Epithelial cell of prostate (primary cell): Measurements from ENCODE around the gene CCDC181.
"Not testable (repeated sequence)": the region's sequence is repeated elsewhere in the genome, so short reads cannot be mapped to it uniquely, and the experiment has no call there.

Experiments used
- DNase-seq: peaks from one replicate; pipeline ENCODE4 v3.0.0-alpha.2; 2011; ENCODE audit warnings: low read depth, low spot score
- H3K27ac ChIP-seq: fragments of 450-650 bp; 2 replicates; pipeline ENCODE4 v1.5.1; 2017; ENCODE audit warnings: mild to moderate bottlenecking

The CCDC181 gene

GRCh38 chr1:169408340-169408739, 18.9 kb downstream of the CCDC181 start:
- H3K27ac ChIP-seq, DNase-seq: not testable (repeated sequence)

- DNase-seq, H3K27ac ChIP-seq: not testable (repeated sequence)
Observed at GRCh38 chr1:169402578-169402977, 24.7 kb downstream of the CCDC181 start.

- H3K27ac ChIP-seq = no peak overlapping the region
- no peak for DNase-seq
Observed at GRCh38 chr1:169395955-169396354, 31.3 kb downstream of the CCDC181 start.

GRCh38 chr1:169392406-169392805, 34.9 kb downstream of the CCDC181 start:
- DNase-seq = no peak
- H3K27ac ChIP-seq = no peak overlapping the region

GRCh38 chr1:169390303-169390702, 37.0 kb downstream of the CCDC181 start:
- DNase-seq = no peak
- H3K27ac ChIP-seq = no peak overlapping the region

GRCh38 chr1:169387399-169387798, 39.9 kb downstream of the CCDC181 start:
- H3K27ac ChIP-seq = no peak overlapping the region
- no peak for DNase-seq

GRCh38 chr1:169383449-169383848, 43.8 kb downstream of the CCDC181 start:
- peak overlapping the region; percentile 5 for H3K27ac ChIP-seq
- DNase-seq = no peak

GRCh38 chr1:169381162-169381561, 46.1 kb downstream of the CCDC181 start:
- H3K27ac ChIP-seq = no peak overlapping the region
- no peak for DNase-seq

GRCh38 chr1:169371404-169371803, 55.9 kb downstream of the CCDC181 start:
- no peak for DNase-seq

GRCh38 chr1:169368406-169368769, 58.9 kb downstream of the CCDC181 start:
- no peak for DNase-seq
- peak overlapping the region; percentile 94 for H3K27ac ChIP-seq

More at GRCh38 chr1:169371404-169371803, 55.9 kb downstream of the CCDC181 start:
- no peak overlapping the region for H3K27ac ChIP-seq

GRCh38 chr1:169367686-169368405, 59.4 kb downstream of the CCDC181 start, which contains the start of the genes BLZF1 and NME7:
BLZF1 (plus strand) TSS chr1:169368195; CDS start chr1:169369523, 1,328 bp downstream.
NME7 (minus strand) TSS chr1:169367797; CDS start chr1:169367710, 87 bp downstream.
- peak within 1 kb of the TSS; percentile 94 for H3K27ac ChIP-seq

GRCh38 chr1:169367096-169367685, 60.1 kb downstream of the CCDC181 start:
- no peak for DNase-seq

More at GRCh38 chr1:169367686-169368405, 59.4 kb downstream of the CCDC181 start, which contains the start of the genes BLZF1 and NME7:
- peak; percentile 89 for DNase-seq

GRCh38 chr1:169364948-169365347, 62.3 kb downstream of the CCDC181 start:
- H3K27ac ChIP-seq = peak overlapping the region; percentile 94
- peak; percentile 94 for DNase-seq

More at GRCh38 chr1:169367096-169367685, 60.1 kb downstream of the CCDC181 start:
- H3K27ac ChIP-seq = peak overlapping the region; percentile 94

- peak overlapping the region; percentile 94 for H3K27ac ChIP-seq
- peak; percentile 51 for DNase-seq
Observed at GRCh38 chr1:169363046-169363730, 64.1 kb downstream of the CCDC181 start.

GRCh38 chr1:169361281-169361680, 66.0 kb downstream of the CCDC181 start:
- H3K27ac ChIP-seq = no peak overlapping the region
- no peak for DNase-seq

GRCh38 chr1:169360415-169360814, 66.9 kb downstream of the CCDC181 start:
- H3K27ac ChIP-seq = no peak overlapping the region
- DNase-seq = no peak

- no peak for DNase-seq
- no peak overlapping the region for H3K27ac ChIP-seq
Observed at GRCh38 chr1:169348383-169349036, 78.8 kb downstream of the CCDC181 start.

GRCh38 chr1:169347688-169348382, 79.4 kb downstream of the CCDC181 start:
- no peak for DNase-seq
- no peak overlapping the region for H3K27ac ChIP-seq

- no peak overlapping the region for H3K27ac ChIP-seq
- no peak for DNase-seq
Observed at GRCh38 chr1:169346036-169346589, 81.2 kb downstream of the CCDC181 start.
